MM.1S (cell line): ENCODE results near the gene BCAP29.

Experiments used
- EZH2 ChIP-seq: fragments of 300-600 bp; sonication (generic); optimal IDR thresholded peaks from 2 replicates; pipeline ENCODE3; 2017; ENCODE audit warnings: low read depth, mild to moderate bottlenecking, antibody characterized with exemption, low read length, mixed read lengths
- EZH2phosphoT487 ChIP-seq: fragments of 300-600 bp; sonication (generic); IDR thresholded peaks from 2 replicates; pipeline ENCODE4 v1.6.1; 2018; ENCODE audit warnings: antibody characterized with exemption, low read length
- TF ChIP-seq, protein P1 (sequence below): fragments of 300-600 bp; sonication (generic); IDR thresholded peaks from 2 replicates; pipeline ENCODE4 v1.5.1; 2016; ENCODE audit warnings: antibody characterized with exemption, low read length, mixed read lengths

DNA sequence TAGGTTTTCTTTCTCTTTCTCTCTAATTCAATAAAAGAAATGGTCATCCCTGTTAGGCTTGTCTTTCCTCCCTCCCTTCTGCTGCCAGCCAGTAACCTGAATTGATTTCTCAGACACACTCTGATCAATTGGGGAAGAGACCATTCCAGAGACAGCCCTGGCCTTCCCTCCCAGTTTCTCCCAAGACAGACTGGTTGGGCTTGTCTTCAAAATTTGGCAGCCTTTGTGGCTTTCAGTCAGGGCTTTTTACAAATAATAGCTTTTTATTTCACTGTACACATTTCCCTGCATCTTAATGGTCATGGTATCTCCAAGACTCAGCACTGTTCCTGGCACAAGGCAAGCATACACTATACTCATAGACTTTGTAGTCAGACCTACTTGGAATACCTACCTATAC lies 33.9 kb downstream of the BCAP29 start:
- TF ChIP-seq, protein P1, sequence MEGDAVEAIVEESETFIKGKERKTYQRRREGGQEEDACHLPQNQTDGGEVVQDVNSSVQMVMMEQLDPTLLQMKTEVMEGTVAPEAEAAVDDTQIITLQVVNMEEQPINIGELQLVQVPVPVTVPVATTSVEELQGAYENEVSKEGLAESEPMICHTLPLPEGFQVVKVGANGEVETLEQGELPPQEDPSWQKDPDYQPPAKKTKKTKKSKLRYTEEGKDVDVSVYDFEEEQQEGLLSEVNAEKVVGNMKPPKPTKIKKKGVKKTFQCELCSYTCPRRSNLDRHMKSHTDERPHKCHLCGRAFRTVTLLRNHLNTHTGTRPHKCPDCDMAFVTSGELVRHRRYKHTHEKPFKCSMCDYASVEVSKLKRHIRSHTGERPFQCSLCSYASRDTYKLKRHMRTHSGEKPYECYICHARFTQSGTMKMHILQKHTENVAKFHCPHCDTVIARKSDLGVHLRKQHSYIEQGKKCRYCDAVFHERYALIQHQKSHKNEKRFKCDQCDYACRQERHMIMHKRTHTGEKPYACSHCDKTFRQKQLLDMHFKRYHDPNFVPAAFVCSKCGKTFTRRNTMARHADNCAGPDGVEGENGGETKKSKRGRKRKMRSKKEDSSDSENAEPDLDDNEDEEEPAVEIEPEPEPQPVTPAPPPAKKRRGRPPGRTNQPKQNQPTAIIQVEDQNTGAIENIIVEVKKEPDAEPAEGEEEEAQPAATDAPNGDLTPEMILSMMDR: no peak
- TF ChIP-seq EZH2: no peak
- no peak for TF ChIP-seq EZH2phosphoT487
